GM20000 (cell line): ENCODE data around the gene TTC39A.

ENCODE experiments used
- DNase-seq: peaks from one replicate; pipeline ENCODE4 v3.0.0; 2012; ENCODE audit warnings: low spot score
- CTCF ChIP-seq: IDR thresholded peaks from 2 replicates; pipeline ENCODE4 v1.5.1; 2012; ENCODE audit warnings: mild to moderate bottlenecking, control low read depth; ENCODE audit errors: extremely low read depth, missing control alignments

TTC39A gene

GRCh38 chr1:51345300-51345687 is 14.9 kb upstream of the TTC39A start:
- DNase-seq: no peak
- TF ChIP-seq CTCF: no peak

GRCh38 chr1:51344602-51345299 is 14.4 kb upstream of the TTC39A start:
- TF ChIP-seq CTCF: peak; percentile 14
- DNase-seq: peak; percentile 66

- DNase-seq: no peak
- TF ChIP-seq CTCF: no peak
These were observed 13.9 kb upstream of the TTC39A start for GRCh38 chr1:51344276-51344601.

GRCh38 chr1:51343624-51344023 is 13.3 kb upstream of the TTC39A start:
- no peak for DNase-seq
- no peak for TF ChIP-seq CTCF

- DNase-seq: no peak
- no peak for TF ChIP-seq CTCF
These were observed 12.3 kb upstream of the TTC39A start for GRCh38 chr1:51342591-51343206.

- peak; percentile 78 for DNase-seq
- no peak for TF ChIP-seq CTCF
These were observed 11.6 kb upstream of the TTC39A start for GRCh38 chr1:51341876-51342496.

GRCh38 chr1:51340380-51340779 is 10.0 kb upstream of the TTC39A start:
- DNase-seq: no peak
- no peak for TF ChIP-seq CTCF
